K562 (cell line): ENCODE data around the gene CRAT. TPM values are rescaled to one million over a fixed set of nuclear protein-coding genes. Genes with fewer than 3 reads are reported as not detected.

Source experiments
- ATAC-seq: fragments of 200-7000 bp; cut with Tn5 transposase; 3 replicates; pipeline ENCODE4 v1.9.1; 2020; ENCODE audit warnings: moderate library complexity
- BruUV-seq: library from RNA; stranded (reverse); fragments of 400-500 nt; replicated peaks from 2 replicates; lab custom pipeline; 2021; lab: Mats Ljungman, UMichigan
- CTCF ChIA-PET: fragments of 300-600 bp; formaldehyde crosslinking; extraction: SDS; loops from one replicate; lab custom pipeline; 2021; ENCODE audit warnings: low intra/inter-chr PET ratio; lab: Yijun Ruan, JAX
- POLR2A ChIA-PET: fragments of 300-600, 350-650 bp; sonication (Branson Sonifier 250); formaldehyde crosslinking; extraction: SDS; loops from one replicate; lab custom pipeline; 2021; ENCODE audit warnings: antibody characterized with exemption, inconsistent platforms; lab: Yijun Ruan, JAX
- DNase-seq, 4 experiments: peaks; one replicate each; pipeline versions ENCODE4 v3.0.0 to v3.0.0-alpha.2; 2011 to 2018; ENCODE audit warnings: low spot score in 3 of 4, mixed read lengths in 3 of 4; ENCODE audit errors: extremely low read depth in 1 of 4
- FAIRE-seq: peaks from 2 replicates; lab custom pipeline; 2011; peaks lifted over from hg19 to GRCh38; lab: Jason Lieb, UNC
- H2AFZ ChIP-seq: 2 replicates; pipeline ENCODE4 v1.6.0; 2011; ENCODE audit warnings: low read depth, low read length, control low read depth, inconsistent platforms
- H3K27ac ChIP-seq: fragments of 200-600 bp; 3 replicates; pipeline ENCODE4 v1.8.0; 2011; ENCODE audit warnings: low read depth, mild to moderate bottlenecking, control low read depth, inconsistent platforms, low read length, moderate library complexity, mixed read lengths; ENCODE audit errors: extremely low read depth
- H3K27me3 ChIP-seq, 2 experiments: fragments of 300-600 bp in 1 of 2; 2 replicates in 1 of 2; 3 replicates in 1 of 2; pipeline versions ENCODE4 v1.6.0 to v1.8.0; 2011; ENCODE audit warnings: inconsistent platforms in 2 of 2, low read length in 2 of 2, mild to moderate bottlenecking in 1 of 2, mixed read lengths in 1 of 2, moderate library complexity in 1 of 2; ENCODE audit not compliant: control insufficient read depth in 2 of 2, insufficient read depth in 2 of 2
- H3K36me3 ChIP-seq: fragments of 300-600 bp; 3 replicates; pipeline ENCODE4 v1.8.0; 2011; ENCODE audit warnings: mild to moderate bottlenecking, low read length, inconsistent platforms; ENCODE audit not compliant: control insufficient read depth, insufficient read depth
- H3K4me1 ChIP-seq, 2 experiments: fragments of 200-600 bp in 1 of 2; replicated peaks in 1 of 2; 2 replicates in 1 of 2; 3 replicates in 1 of 2; pipeline versions ENCODE4 v1.5.1 to v1.8.0; 2011; ENCODE audit warnings: inconsistent platforms in 2 of 2, low read length in 2 of 2, mild to moderate bottlenecking in 1 of 2, mixed read lengths in 1 of 2, moderate library complexity in 1 of 2; ENCODE audit not compliant: control insufficient read depth in 2 of 2, insufficient read depth in 2 of 2
- H3K4me2 ChIP-seq: 2 replicates; pipeline ENCODE4 v1.6.1; 2011; ENCODE audit warnings: low read length, control low read depth, inconsistent platforms, mixed read lengths; ENCODE audit not compliant: insufficient read depth
- H3K4me3 ChIP-seq: fragments of 200-600 bp; sonication (generic), shearing (Covaris generic); 2 replicates; pipeline ENCODE4 v1.5.1; 2016; ENCODE audit warnings: control low read depth, inconsistent platforms
- H3K79me2 ChIP-seq: fragments of 200-600 bp; 3 replicates; pipeline ENCODE4 v1.8.0; 2011; ENCODE audit warnings: low read length, inconsistent platforms; ENCODE audit not compliant: control insufficient read depth, insufficient read depth
- H3K9ac ChIP-seq, 2 experiments: 2 replicates each; pipeline versions ENCODE4 v1.6.0 to v1.6.1; 2011; ENCODE audit warnings: low read depth in 2 of 2, low read length in 2 of 2, control low read depth in 1 of 2, inconsistent platforms in 1 of 2, mild to moderate bottlenecking in 1 of 2, mixed read lengths in 1 of 2; ENCODE audit not compliant: insufficient read depth in 1 of 2
- H3K9me1 ChIP-seq: one replicate; pipeline ENCODE4 v1.6.0; 2011; ENCODE audit warnings: inconsistent platforms, mild to moderate bottlenecking, low read length, moderate library complexity; ENCODE audit not compliant: control insufficient read depth, insufficient read depth
- H3K9me3 ChIP-seq: replicated peaks from 2 replicates; pipeline ENCODE4 v1.5.1; 2011; ENCODE audit warnings: low read depth, low read length, inconsistent platforms; ENCODE audit not compliant: control insufficient read depth, insufficient read depth
- H4K20me1 ChIP-seq: replicated peaks from 2 replicates; pipeline ENCODE4 v1.6.1; 2011; ENCODE audit warnings: low read length, inconsistent platforms, mixed read lengths; ENCODE audit not compliant: control insufficient read depth, insufficient read depth
- ATF1 ChIP-seq, 2 experiments: fragments of 450-650 bp in 1 of 2; IDR thresholded peaks; 2 replicates each; pipeline ENCODE4 v1.6.1; 2016; ENCODE audit warnings: missing compliant biosample characterization in 1 of 2, missing genetic modification characterization in 1 of 2
- CREM ChIP-seq: IDR thresholded peaks from 2 replicates; pipeline ENCODE4 v1.6.1; 2014; ENCODE audit warnings: antibody characterized with exemption, low read depth
- CXXC5 ChIP-seq: fragments of 250-450 bp; sonication (Bioruptor Pico); IDR thresholded peaks from 2 replicates; pipeline ENCODE4 v1.8.0; 2022; ENCODE audit warnings: inconsistent platforms, mild to moderate bottlenecking, moderate library complexity
- KLF16 ChIP-seq: IDR thresholded peaks from 2 replicates; pipeline ENCODE4 v1.6.1; 2016; ENCODE audit warnings: antibody characterized with exemption
- MAZ ChIP-seq, 2 experiments: fragments of 450-650 bp in 1 of 2; sonication (generic) in 1 of 2; formaldehyde crosslinking; IDR thresholded peaks in 1 of 2; conservative IDR thresholded peaks in 1 of 2; 2 replicates each; pipeline versions ENCODE4 v1.4.0 to v1.5.0; 2020; ENCODE audit warnings: mild to moderate bottlenecking in 1 of 2, missing genetic modification reagents in 1 of 2
- POLR2G ChIP-seq: fragments of 200-400 bp; formaldehyde crosslinking; IDR thresholded peaks from 2 replicates; pipeline ENCODE4 v1.6.1; 2017; ENCODE audit warnings: low read depth, mild to moderate bottlenecking, antibody characterized with exemption, low read length, moderate library complexity
- RAD21 ChIP-seq, 2 experiments: fragments of 250-450 bp in 1 of 2; fragments of 450-650 bp in 1 of 2; sonication (Bioruptor Pico) in 1 of 2; formaldehyde crosslinking in 1 of 2; IDR thresholded peaks in 1 of 2; conservative IDR thresholded peaks in 1 of 2; 2 replicates each; pipeline versions ENCODE4 v1.4.0 to v1.8.0; 2020 to 2022; ENCODE audit warnings: mild to moderate bottlenecking in 2 of 2, moderate library complexity in 1 of 2
- ZFX ChIP-seq: sonication (generic); formaldehyde crosslinking; IDR thresholded peaks from 2 replicates; pipeline ENCODE4 v1.8.0; 2022; ENCODE audit warnings: mild to moderate bottlenecking, missing genetic modification reagents, moderate library complexity
- WGBS: fragments of 100-300 bp; shearing (Covaris generic); methylation state at CpG from one replicate; pipeline ENCODE4 v1.1.6; 2016; ENCODE audit warnings: low coverage, mixed read lengths; ENCODE audit not compliant: insufficient coverage; ENCODE audit errors: missing lambda C conversion rate; 5-methylcytosine and 5-hydroxymethylcytosine counted together
- in situ Hi-C: fragments of 300-500 bp; cut with MboI; formaldehyde crosslinking; loops from 4 replicates; pipeline ENCODE4 v1.15.0; 2018; ENCODE audit warnings: inconsistent platforms, mixed read lengths
- intact Hi-C: fragments of 100-400 bp; cut with micrococcal nuclease; formaldehyde crosslinking; loops from 2 replicates; pipeline ENCODE4 v1.14.2; 2022
- polyA plus RNA-seq, 8 experiments: library from polyadenylated mRNA; depleted of rRNA in 4 of 8; stranded (reverse) in 5 of 8; unstranded in 3 of 8; fragments of >200 nt; fragmentation: Nextera tagmentation in 2 of 8; fragmentation: Illumina TruSeq in 1 of 8; extraction: Ambion mirVana in 2 of 8; extraction: Trizol in 1 of 8; gene quantifications; 2 replicates each; pipeline versions ENCODE4 v1.2.1 to v1.2.3, GENCODE V29; 2011 to 2014; ENCODE audit warnings: inconsistent platforms in 1 of 8, missing spikeins in 1 of 8
- total RNA-seq, 7 experiments: library from RNA; depleted of rRNA in 6 of 7; stranded (reverse); fragments of >200 nt in 6 of 7; fragmentation: Illumina TruSeq in 2 of 7; extraction: Trizol in 2 of 7; gene quantifications; 2 replicates each; pipeline versions ENCODE4 v1.2.1 to v1.2.3, GENCODE V29; 2011 to 2021; ENCODE audit warnings: low replicate concordance in 1 of 7
- TF ChIP-seq, protein P1 (sequence below): fragments of 250-450 bp; sonication (Bioruptor Pico); IDR thresholded peaks from 2 replicates; pipeline ENCODE4 v1.6.1; 2021; ENCODE audit warnings: mild to moderate bottlenecking
- TF ChIP-seq, protein P2 (sequence below): IDR thresholded peaks from 2 replicates; pipeline ENCODE4 v1.6.1; 2011; ENCODE audit warnings: borderline replicate concordance, low read depth, mild to moderate bottlenecking, moderate library complexity, low read length; ENCODE audit not compliant: insufficient read depth, poor library complexity, severe bottlenecking
- TF ChIP-seq, protein P3 (sequence below), 3 experiments: IDR thresholded peaks in 2 of 3; conservative IDR thresholded peaks in 1 of 3; 2 replicates each; pipeline ENCODE4 v1.5.1; 2011 to 2012; ENCODE audit warnings: low read length in 3 of 3, mild to moderate bottlenecking in 3 of 3, control low read depth in 2 of 3, improper control_type of control experiment in 1 of 3, inconsistent platforms in 1 of 3, low read depth in 1 of 3, mixed read lengths in 1 of 3, moderate library complexity in 1 of 3; ENCODE audit not compliant: insufficient read depth in 2 of 3

Gene CRAT
- total and polyA plus RNA-seq, 9 of the 15 experiments (the other 6 are each of a cell fraction or from before 2014, with no cell fraction given): 0.20 to 13.8 (median 5.4) TPM

DNA sequence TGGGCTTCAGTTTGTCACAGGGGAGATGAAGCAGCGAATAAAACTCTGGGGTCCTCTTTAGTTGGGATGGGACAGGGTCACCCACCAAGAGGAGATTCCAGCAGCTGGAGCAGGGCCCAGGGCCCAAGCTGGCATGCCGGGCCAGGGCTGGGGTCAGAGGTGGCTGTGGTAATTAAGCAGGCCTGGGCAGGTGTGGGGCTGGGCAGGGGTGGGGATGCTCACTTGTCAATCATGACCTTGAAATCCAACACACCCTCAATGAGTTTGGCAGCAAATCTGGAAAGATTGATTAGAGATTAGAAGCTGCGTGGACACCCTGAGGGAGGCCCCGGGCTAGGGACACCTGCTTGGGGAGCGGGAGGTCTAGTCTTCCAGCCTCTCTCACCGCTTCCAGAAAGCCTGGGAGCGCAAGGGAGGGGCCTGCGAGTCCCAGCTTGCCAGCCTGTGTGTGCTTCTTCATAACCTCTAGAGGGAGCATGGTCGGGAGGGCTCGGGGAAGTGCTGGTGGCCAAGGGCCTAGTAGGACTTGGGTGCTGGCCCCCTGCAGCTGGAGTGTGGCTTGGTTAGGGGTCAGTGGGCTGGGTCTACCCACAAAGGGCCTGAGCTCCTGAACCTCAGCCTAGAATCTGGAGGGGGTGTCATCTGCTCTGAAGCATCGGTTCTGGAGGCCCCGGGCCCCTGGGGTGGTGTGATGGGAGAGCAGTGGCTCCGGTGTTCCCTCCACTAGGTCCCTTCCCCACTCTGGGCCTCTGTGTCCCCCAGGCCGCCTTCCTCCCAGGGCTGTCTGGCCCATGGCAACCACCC is 7.6 kb downstream of the CRAT start:
- Histone ChIP-seq H3K27ac (no peak overlapping the region), H3K27me3 (no peaks in the 10 kb centered on the region), H3K9me1 (peaks cover 3% of the 10 kb centered on the region), H3K4me2 (no peak overlapping the region; the same call in 1 of the 2 replicates), H3K9ac (peak overlapping the region in 1 of 2 experiments; percentile 72; a peak in 1 of 4 replicates), H3K79me2 (no peaks in the 10 kb centered on the region), H3K4me3 (no peak overlapping the region), H3K4me1 (peaks cover 14 to 39% of the 10 kb centered on the region in 2 experiments), H2AFZ (0 out of 2 replicates have a peak overlapping the region, but pooled peaks have one; percentile 28), H3K36me3 (peaks cover 3% of the 10 kb centered on the region; the same call in 1 of the 3 replicates), H4K20me1 (no peaks in the 10 kb centered on the region), H3K9me3 (no peaks in the 10 kb centered on the region)
- FAIRE-seq: peak; percentile 90
- ChIA-PET CTCF (no interaction called here), POLR2A (interaction anchor here (0.7 to 1.0 kb wide), 4 partner anchors 9 to 274 kb away, joined by 3 to 5 read pairs (median 3); partner anchors contain the start of gene SPOUT1)
- WGBS: 38% methylated on average over 11 of the region's 14 CpGs
- in situ Hi-C loops: no loop called here
- ATAC-seq: peak; percentile 98
- peak; percentile 63 to 82 (median 71) for DNase-seq
- BruUV-seq: no TSS peak
- intact Hi-C loops: no loop called here
- peak; percentile 28; the same call in 1 of the 2 replicates for TF ChIP-seq KLF16
- TF ChIP-seq RAD21 (CRISPR knock-in tag; conservative IDR thresholded peaks at IDR 0.05 in 1 of 2, IDR thresholded peaks at IDR 0.05 in 1 of 2): peak; percentile 11 to 20; a peak in 1 of 4 replicates
- TF ChIP-seq, protein P1, sequence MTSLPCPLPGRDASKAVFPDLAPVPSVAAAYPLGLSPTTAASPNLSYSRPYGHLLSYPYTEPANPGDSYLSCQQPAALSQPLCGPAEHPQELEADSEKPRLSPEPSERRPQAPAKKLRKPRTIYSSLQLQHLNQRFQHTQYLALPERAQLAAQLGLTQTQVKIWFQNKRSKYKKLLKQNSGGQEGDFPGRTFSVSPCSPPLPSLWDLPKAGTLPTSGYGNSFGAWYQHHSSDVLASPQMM: no peak
- peak; percentile 41 to 65; a peak in 2 of 4 replicates for TF ChIP-seq MAZ (CRISPR knock-in tag; conservative IDR thresholded peaks at IDR 0.05 in 1 of 2, IDR thresholded peaks at IDR 0.05 in 1 of 2)
- TF ChIP-seq, protein P2, sequence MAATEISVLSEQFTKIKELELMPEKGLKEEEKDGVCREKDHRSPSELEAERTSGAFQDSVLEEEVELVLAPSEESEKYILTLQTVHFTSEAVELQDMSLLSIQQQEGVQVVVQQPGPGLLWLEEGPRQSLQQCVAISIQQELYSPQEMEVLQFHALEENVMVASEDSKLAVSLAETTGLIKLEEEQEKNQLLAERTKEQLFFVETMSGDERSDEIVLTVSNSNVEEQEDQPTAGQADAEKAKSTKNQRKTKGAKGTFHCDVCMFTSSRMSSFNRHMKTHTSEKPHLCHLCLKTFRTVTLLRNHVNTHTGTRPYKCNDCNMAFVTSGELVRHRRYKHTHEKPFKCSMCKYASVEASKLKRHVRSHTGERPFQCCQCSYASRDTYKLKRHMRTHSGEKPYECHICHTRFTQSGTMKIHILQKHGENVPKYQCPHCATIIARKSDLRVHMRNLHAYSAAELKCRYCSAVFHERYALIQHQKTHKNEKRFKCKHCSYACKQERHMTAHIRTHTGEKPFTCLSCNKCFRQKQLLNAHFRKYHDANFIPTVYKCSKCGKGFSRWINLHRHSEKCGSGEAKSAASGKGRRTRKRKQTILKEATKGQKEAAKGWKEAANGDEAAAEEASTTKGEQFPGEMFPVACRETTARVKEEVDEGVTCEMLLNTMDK: peak; percentile 61
- TF ChIP-seq POLR2G: peak; percentile 38; the same call in 1 of the 2 replicates
- TF ChIP-seq CXXC5: 0 out of 2 replicates have a peak, but pooled peaks have one; percentile 9
- TF ChIP-seq CREM: 0 out of 2 replicates have a peak, but pooled peaks have one; percentile 33
- TF ChIP-seq, protein P3, sequence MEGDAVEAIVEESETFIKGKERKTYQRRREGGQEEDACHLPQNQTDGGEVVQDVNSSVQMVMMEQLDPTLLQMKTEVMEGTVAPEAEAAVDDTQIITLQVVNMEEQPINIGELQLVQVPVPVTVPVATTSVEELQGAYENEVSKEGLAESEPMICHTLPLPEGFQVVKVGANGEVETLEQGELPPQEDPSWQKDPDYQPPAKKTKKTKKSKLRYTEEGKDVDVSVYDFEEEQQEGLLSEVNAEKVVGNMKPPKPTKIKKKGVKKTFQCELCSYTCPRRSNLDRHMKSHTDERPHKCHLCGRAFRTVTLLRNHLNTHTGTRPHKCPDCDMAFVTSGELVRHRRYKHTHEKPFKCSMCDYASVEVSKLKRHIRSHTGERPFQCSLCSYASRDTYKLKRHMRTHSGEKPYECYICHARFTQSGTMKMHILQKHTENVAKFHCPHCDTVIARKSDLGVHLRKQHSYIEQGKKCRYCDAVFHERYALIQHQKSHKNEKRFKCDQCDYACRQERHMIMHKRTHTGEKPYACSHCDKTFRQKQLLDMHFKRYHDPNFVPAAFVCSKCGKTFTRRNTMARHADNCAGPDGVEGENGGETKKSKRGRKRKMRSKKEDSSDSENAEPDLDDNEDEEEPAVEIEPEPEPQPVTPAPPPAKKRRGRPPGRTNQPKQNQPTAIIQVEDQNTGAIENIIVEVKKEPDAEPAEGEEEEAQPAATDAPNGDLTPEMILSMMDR (IDR thresholded peaks at IDR 0.05 in 2 of 3, conservative IDR thresholded peaks at IDR 0.05 in 1 of 3; ENCODE audit: insufficient read depth in 2 of 3, low read depth in 1 of 3, low read length in 3 of 3): peak; percentile 75 to 87 (median 75)
- TF ChIP-seq ATF1 (CRISPR knock-in tag; IDR thresholded peaks at IDR 0.05): no peak
- 0 out of 2 replicates have a peak, but pooled peaks have one; percentile 10 for TF ChIP-seq ATF1 (tag; IDR thresholded peaks at IDR 0.05)
- peak; percentile 59 for TF ChIP-seq ZFX (CRISPR knock-in tag)
